H7 (cell line): ENCODE results near the gene OBSCN. TPM values are rescaled to one million over a fixed set of nuclear protein-coding genes. Genes with fewer than 3 reads are reported as not detected.

Experiments used
- DNase-seq: peaks from one replicate; pipeline ENCODE4 v3.0.0; 2012
- H3K27me3 ChIP-seq: 2 replicates; pipeline ENCODE4 v1.6.0; 2011; ENCODE audit warnings: mild to moderate bottlenecking, low read length; ENCODE audit not compliant: control insufficient read depth, insufficient read depth
- H3K36me3 ChIP-seq: replicated peaks from 2 replicates; pipeline ENCODE4 v1.5.1; 2011; ENCODE audit warnings: low read length; ENCODE audit not compliant: control insufficient read depth, insufficient read depth
- H3K4me3 ChIP-seq: 2 replicates; pipeline ENCODE4 v1.5.1; 2011; ENCODE audit warnings: low read depth, mild to moderate bottlenecking, control low read depth, low read length, moderate library complexity; ENCODE audit not compliant: insufficient read depth
- total RNA-seq: library from RNA; depleted of rRNA; stranded (reverse); fragments of >200 nt; shearing (Covaris generic); gene quantifications from 2 replicates; pipeline ENCODE4 v1.2.3, GENCODE V29; 2014

Gene OBSCN
- total RNA-seq, 1 experiment from 2014 or later, result 18.9 TPM

DNA sequence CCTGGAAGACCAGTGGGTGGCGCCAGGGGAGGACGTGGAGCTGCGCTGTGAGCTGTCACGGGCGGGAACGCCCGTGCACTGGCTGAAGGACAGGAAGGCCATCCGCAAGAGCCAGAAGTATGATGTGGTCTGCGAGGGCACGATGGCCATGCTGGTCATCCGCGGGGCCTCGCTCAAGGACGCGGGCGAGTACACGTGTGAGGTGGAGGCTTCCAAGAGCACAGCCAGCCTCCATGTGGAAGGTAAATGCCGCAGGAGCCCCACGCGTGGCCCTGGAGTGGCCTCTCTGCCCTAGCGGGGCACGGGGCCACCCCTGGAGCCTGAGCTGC, 75.2 kb downstream of the OBSCN start:
- H3K36me3 ChIP-seq, result peaks cover 2% of the 10 kb centered on the region
- H3K4me3 ChIP-seq, result no peak overlapping the region
- no peaks in the 10 kb centered on the region for H3K27me3 ChIP-seq
- peak; percentile 81 for DNase-seq

GRCh38 chr1:228283476-228284147, 75.8 kb downstream of the OBSCN start:
- no peaks in the 10 kb centered on the region for H3K27me3 ChIP-seq
- peaks cover 2% of the 10 kb centered on the region for H3K36me3 ChIP-seq
- DNase-seq, result peak; percentile 26
- no peak overlapping the region for H3K4me3 ChIP-seq

- no peaks in the 10 kb centered on the region for H3K27me3 ChIP-seq
- no peak overlapping the region for H3K4me3 ChIP-seq
- peaks cover 2% of the 10 kb centered on the region for H3K36me3 ChIP-seq
- DNase-seq, result no peak
These were observed 76.3 kb downstream of the OBSCN start for GRCh38 chr1:228284148-228284495.

DNA sequence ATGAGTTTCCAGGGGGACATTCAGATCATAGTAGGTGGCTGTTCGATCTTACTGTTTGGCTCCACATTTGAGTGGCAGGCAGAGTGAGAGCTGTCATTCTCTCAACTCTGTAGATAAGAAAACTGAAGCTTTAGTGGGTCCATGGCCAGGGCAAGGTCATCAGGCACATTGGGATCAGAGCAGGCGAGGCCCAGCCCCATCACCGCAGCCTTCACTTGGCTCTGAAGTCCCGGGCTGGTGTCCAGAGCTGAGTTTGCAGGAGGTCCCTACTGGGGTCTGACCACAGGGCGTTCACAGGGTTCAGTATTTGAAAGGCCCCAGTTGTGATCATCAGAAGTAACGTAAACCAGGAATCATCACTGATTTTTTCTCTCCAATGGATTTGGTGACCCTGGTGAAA, 76.7 kb downstream of the OBSCN start:
- no peak for DNase-seq
- H3K36me3 ChIP-seq, result peaks cover under 1% of the 10 kb centered on the region
- no peaks in the 10 kb centered on the region for H3K27me3 ChIP-seq
- no peak overlapping the region for H3K4me3 ChIP-seq

DNA sequence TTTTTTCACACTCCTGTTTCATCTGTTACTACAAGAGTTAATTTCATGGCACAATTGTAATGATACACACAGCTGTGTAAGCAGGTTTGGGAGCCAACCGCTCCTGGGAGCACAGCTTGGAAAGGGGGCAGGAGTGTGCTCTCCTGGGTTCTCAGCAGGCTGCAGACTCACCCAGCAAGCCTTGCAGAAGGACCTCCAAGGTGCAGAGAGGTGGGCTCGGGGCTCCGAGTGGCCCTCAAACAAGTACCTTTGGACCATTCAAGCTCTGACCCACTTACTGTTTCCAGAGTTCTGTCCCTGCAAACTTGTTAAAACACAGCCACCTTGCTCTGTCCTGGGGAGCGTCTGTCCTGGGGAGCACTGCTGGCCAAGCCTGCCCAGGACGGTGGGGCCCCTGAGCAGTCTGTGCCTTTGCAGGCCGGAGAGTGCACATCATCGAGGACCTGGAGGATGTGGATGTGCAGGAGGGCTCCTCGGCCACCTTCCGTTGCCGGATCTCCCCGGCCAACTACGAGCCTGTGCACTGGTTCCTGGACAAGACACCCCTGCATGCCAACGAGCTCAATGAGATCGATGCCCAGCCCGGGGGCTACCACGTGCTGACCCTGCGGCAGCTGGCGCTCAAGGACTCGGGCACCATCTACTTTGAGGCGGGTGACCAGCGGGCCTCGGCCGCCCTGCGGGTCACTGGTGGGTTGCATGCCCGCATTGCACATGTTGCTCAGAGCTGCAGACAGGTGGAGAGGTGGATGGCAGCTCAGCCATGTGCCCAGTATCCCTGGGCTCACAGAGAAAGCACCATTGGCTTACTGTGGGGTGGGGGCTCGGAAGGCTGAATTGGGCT, 78.0 kb downstream of the OBSCN start:
- Histone ChIP-seq H3K27me3 (no peaks in the 10 kb centered on the region), H3K36me3 (no peaks in the 10 kb centered on the region; the same call in none of the 2 replicates), H3K4me3 (no peak overlapping the region)
- DNase-seq, result peak; percentile 52

GRCh38 chr1:228286505-228287417, 78.9 kb downstream of the OBSCN start:
- no peaks in the 10 kb centered on the region; the same call in none of the 2 replicates for H3K36me3 ChIP-seq

DNA sequence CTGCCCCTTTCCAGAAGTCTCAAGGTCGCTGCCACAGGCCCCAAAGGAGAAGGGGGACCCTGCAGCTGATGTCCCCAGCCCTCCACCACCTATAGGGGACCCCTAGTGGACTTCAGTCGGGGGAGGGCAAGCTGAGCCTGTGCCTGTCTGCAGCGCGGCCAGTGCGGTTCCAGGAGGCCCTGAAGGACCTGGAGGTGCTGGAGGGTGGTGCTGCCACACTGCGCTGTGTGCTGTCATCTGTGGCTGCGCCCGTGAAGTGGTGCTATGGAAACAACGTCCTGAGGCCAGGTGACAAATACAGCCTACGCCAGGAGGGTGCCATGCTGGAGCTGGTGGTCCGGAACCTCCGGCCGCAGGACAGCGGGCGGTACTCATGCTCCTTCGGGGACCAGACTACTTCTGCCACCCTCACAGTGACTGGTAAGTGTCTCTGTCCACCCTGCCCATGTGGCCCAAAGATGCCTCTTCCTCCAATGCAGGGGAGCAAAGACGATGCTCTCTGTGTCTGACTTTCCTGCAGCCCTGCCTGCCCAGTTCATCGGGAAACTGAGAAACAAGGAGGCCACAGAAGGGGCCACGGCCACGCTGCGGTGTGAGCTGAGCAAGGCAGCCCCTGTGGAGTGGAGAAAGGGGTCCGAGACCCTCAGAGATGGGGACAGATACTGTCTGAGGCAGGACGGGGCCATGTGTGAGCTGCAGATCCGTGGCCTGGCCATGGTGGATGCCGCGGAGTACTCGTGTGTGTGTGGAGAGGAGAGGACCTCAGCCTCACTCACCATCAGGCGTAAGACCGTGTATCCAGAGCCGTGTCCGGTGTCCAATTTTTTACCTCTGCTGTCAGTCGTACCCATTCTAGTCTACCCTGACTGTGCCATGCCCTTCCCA, 79.9 kb downstream of the OBSCN start:
- H3K4me3 ChIP-seq, result no peak overlapping the region
- peak; percentile 44 for DNase-seq
- H3K36me3 ChIP-seq, result no peaks in the 10 kb centered on the region; the same call in none of the 2 replicates
- no peaks in the 10 kb centered on the region for H3K27me3 ChIP-seq

More at GRCh38 chr1:228286505-228287417, 78.9 kb downstream of the OBSCN start:
- DNase-seq, result peak; percentile 54
- Histone ChIP-seq H3K27me3 (no peaks in the 10 kb centered on the region), H3K4me3 (no peak overlapping the region)

- no peaks in the 10 kb centered on the region; the same call in 1 of the 2 replicates for H3K36me3 ChIP-seq
- no peak for DNase-seq
- H3K27me3 ChIP-seq, result no peaks in the 10 kb centered on the region
- no peak overlapping the region for H3K4me3 ChIP-seq
These were observed 80.8 kb downstream of the OBSCN start for GRCh38 chr1:228288536-228289238.

GRCh38 chr1:228289239-228289849, 81.5 kb downstream of the OBSCN start:
- DNase-seq, result no peak
- Histone ChIP-seq H3K4me3 (no peak overlapping the region), H3K27me3 (no peaks in the 10 kb centered on the region), H3K36me3 (0 out of 2 replicates have a peak, but pooled peaks cover 1% of the 10 kb centered on the region)

DNA sequence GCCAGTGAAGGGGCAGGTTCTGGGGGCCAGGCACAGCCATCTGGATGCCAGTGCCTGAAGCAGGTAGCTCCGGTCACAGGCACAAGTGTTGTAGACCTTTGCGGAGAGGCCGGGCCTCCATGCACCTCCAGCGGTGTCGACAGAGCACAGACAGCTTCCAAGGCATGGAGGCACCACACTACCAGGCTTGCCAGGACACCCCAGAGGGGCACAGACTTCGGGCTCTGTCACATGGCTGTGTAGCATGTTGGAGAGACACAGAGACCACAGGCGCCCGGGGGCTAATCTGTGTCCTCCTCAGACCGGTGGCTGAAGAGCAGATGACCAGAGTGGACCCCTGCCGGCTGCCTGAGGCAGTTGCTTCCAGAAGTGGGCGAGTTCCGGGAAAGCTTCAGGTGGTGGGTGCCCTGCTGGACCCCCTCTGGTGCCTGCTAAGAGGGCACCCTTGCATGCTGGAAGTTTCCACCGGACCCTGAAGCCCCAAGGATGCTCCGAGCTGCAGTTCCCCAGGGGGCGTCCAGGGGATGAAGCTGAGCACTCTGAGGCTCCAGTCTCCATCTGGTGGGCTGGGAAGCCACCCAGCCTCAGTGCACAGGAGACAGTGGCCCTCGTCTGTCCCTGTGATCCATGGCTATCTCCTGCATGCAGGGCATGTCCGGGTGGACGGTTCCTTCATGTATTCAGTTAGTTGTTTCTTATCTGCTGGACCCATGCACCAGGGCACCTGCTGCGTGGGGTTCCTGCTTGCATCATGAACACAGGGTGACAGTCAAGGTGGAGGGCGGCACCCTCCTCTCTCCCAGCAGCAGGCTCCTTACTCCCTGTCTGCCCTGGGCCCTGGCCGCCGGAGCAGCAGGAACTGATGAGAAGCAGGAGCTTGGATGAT, 82.4 kb downstream of the OBSCN start:
- peak; percentile 53 for DNase-seq
- peaks cover 1% of the 10 kb centered on the region; the same call in 1 of the 2 replicates for H3K36me3 ChIP-seq
- H3K4me3 ChIP-seq, result no peak overlapping the region
- H3K27me3 ChIP-seq, result no peaks in the 10 kb centered on the region

DNA sequence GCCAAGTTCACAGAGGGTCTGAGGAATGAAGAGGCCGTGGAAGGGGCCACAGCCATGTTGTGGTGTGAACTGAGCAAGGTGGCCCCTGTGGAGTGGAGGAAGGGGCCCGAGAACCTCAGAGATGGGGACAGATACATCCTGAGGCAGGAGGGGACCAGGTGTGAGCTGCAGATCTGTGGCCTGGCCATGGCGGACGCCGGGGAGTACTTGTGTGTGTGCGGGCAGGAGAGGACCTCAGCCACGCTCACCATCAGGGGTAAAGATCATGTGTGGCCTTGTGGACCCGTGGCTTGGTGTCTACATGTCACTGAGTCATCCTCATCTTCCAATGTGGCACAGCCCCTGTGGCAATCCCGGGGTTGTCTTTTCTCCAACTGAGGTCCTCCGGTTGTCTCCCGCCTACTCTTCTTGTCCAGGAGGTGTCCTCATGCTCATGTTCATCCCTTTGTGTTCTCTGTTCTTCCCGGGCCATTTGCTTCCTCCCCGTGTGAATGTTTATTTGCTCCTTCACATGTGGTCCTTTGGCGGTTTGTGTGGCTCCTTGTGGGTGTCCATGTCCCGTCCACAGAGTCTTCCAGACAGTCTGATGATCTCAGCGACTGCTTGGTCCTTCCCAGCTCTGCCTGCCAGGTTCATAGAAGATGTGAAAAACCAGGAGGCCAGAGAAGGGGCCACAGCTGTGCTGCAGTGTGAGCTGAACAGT, 84.2 kb downstream of the OBSCN start:
- Histone ChIP-seq H3K4me3 (no peak overlapping the region), H3K36me3 (peaks cover 1% of the 10 kb centered on the region; the same call in 1 of the 2 replicates), H3K27me3 (no peaks in the 10 kb centered on the region)
- no peak for DNase-seq

DNA sequence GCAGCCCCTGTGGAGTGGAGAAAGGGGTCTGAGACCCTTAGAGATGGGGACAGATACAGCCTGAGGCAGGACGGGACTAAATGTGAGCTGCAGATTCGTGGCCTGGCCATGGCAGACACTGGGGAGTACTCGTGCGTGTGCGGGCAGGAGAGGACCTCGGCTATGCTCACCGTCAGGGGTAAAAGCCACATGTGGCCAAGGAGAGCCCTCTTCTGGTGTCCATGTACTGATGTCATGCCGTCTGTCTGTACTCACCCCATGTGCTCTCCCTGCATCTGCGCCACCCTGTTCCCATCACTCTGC, 84.7 kb downstream of the OBSCN start:
- H3K4me3 ChIP-seq, result no peak overlapping the region
- peaks cover 1% of the 10 kb centered on the region; the same call in 1 of the 2 replicates for H3K36me3 ChIP-seq
- DNase-seq, result no peak
- H3K27me3 ChIP-seq, result no peaks in the 10 kb centered on the region
